H9 (cell line): ENCODE measurements around the gene PPM1N. TPM values are rescaled to one million over a fixed set of nuclear protein-coding genes. Genes with fewer than 3 reads are reported as not detected.
A peak's percentile ranks its signal among the peaks of the same experiment; 100 is the strongest.

ENCODE experiments used
- DNase-seq: peaks from one replicate; pipeline ENCODE4 v3.0.0-alpha.2; 2017
- H2AFZ ChIP-seq: one replicate; pipeline ENCODE4 v1.6.1; 2013; ENCODE audit warnings: mild to moderate bottlenecking, low read length, control low read depth, moderate library complexity
- H2AK5ac ChIP-seq: 2 replicates; pipeline ENCODE4 v1.6.1; 2013; ENCODE audit warnings: low read length, control low read depth, mixed read lengths; ENCODE audit not compliant: insufficient read length
- H2BK120ac ChIP-seq: one replicate; pipeline ENCODE4 v1.6.1; 2013; ENCODE audit warnings: low read depth, mild to moderate bottlenecking, low read length, control low read depth, inconsistent platforms; ENCODE audit not compliant: poor library complexity, severe bottlenecking
- H2BK12ac ChIP-seq: 2 replicates; pipeline ENCODE4 v1.6.1; 2013; ENCODE audit warnings: low read length, control low read depth, mixed read lengths, low read depth; ENCODE audit not compliant: insufficient read length
- H2BK15ac ChIP-seq: 2 replicates; pipeline ENCODE4 v1.6.1; 2013; ENCODE audit warnings: low read depth, low read length, control low read depth
- H2BK20ac ChIP-seq: one replicate; pipeline ENCODE4 v1.6.1; 2013; ENCODE audit warnings: low read depth, mild to moderate bottlenecking, low read length, control low read depth, inconsistent platforms; ENCODE audit not compliant: poor library complexity, severe bottlenecking
- H2BK5ac ChIP-seq: 2 replicates; pipeline ENCODE4 v1.6.1; 2013; ENCODE audit warnings: low read length, control low read depth, mixed read lengths; ENCODE audit not compliant: insufficient read length
- H3K14ac ChIP-seq: 2 replicates; pipeline ENCODE4 v1.6.1; 2013; ENCODE audit warnings: low read length, control low read depth; ENCODE audit not compliant: insufficient read depth
- H3K18ac ChIP-seq: 2 replicates; pipeline ENCODE4 v1.6.1; 2013; ENCODE audit warnings: low read depth, mild to moderate bottlenecking, mixed read lengths, low read length, control low read depth; ENCODE audit not compliant: insufficient read length
- H3K23ac ChIP-seq: 2 replicates; pipeline ENCODE4 v1.6.1; 2013; ENCODE audit warnings: low read length, control low read depth, mixed read lengths, low read depth; ENCODE audit not compliant: insufficient read length
- H3K23me2 ChIP-seq: 2 replicates; pipeline ENCODE4 v1.6.1; 2013; ENCODE audit warnings: low read depth, mild to moderate bottlenecking, mixed read lengths, low read length, control low read depth; ENCODE audit not compliant: insufficient read length, poor library complexity, severe bottlenecking
- H3K27ac ChIP-seq: 2 replicates; pipeline ENCODE4 v1.5.1; 2013; ENCODE audit warnings: low read length, control low read depth, mixed read lengths, low read depth; ENCODE audit not compliant: insufficient read length
- H3K27me3 ChIP-seq: 2 replicates; pipeline ENCODE4 v1.6.1; 2013; ENCODE audit warnings: low read length, control low read depth, inconsistent platforms; ENCODE audit not compliant: insufficient read depth
- H3K4ac ChIP-seq: 2 replicates; pipeline ENCODE4 v1.6.1; 2013; ENCODE audit warnings: low read depth, mild to moderate bottlenecking, control low read depth, inconsistent platforms, low read length, moderate library complexity
- H3K4me1 ChIP-seq: 2 replicates; pipeline ENCODE4 v1.6.1; 2013; ENCODE audit warnings: low read length, control low read depth, inconsistent platforms; ENCODE audit not compliant: insufficient read depth
- H3K4me2 ChIP-seq: 2 replicates; pipeline ENCODE4 v1.6.1; 2013; ENCODE audit warnings: low read length, control low read depth, mixed read lengths; ENCODE audit not compliant: insufficient read length, insufficient read depth
- H3K56ac ChIP-seq: 2 replicates; pipeline ENCODE4 v1.6.1; 2013; ENCODE audit warnings: low read depth, mild to moderate bottlenecking, mixed read lengths, low read length, control low read depth; ENCODE audit not compliant: insufficient read length
- H3K79me1 ChIP-seq: 2 replicates; pipeline ENCODE4 v1.6.1; 2013; ENCODE audit warnings: low read depth, mild to moderate bottlenecking, moderate library complexity, low read length, control low read depth, inconsistent platforms; ENCODE audit not compliant: insufficient read depth, poor library complexity, severe bottlenecking
- H3K79me2 ChIP-seq: 2 replicates; pipeline ENCODE4 v1.6.1; 2013; ENCODE audit warnings: low read length, control low read depth, inconsistent platforms; ENCODE audit not compliant: insufficient read depth
- H3K9ac ChIP-seq: 2 replicates; pipeline ENCODE4 v1.6.1; 2013; ENCODE audit warnings: low read length, control low read depth, mixed read lengths; ENCODE audit not compliant: insufficient read length; ENCODE audit errors: extremely low read depth
- H3K9me3 ChIP-seq: one replicate; pipeline ENCODE4 v1.6.1; 2013; ENCODE audit warnings: low read depth, low read length, inconsistent platforms; ENCODE audit not compliant: control insufficient read depth
- H3T11ph ChIP-seq: one replicate; pipeline ENCODE4 v1.6.1; 2013; ENCODE audit warnings: mild to moderate bottlenecking, low read length, control low read depth, inconsistent platforms
- H4K20me1 ChIP-seq: one replicate; pipeline ENCODE4 v1.6.1; 2013; ENCODE audit not compliant: control insufficient read depth, insufficient read length, insufficient read depth
- H4K5ac ChIP-seq: 2 replicates; pipeline ENCODE4 v1.6.1; 2013; ENCODE audit warnings: low read depth, mild to moderate bottlenecking, mixed read lengths, low read length, control low read depth; ENCODE audit not compliant: insufficient read length
- H4K8ac ChIP-seq: replicated peaks from 2 replicates; pipeline ENCODE4 v1.6.1; 2013; ENCODE audit warnings: low read length, control low read depth, mixed read lengths, low read depth; ENCODE audit not compliant: insufficient read length
- H4K91ac ChIP-seq: 2 replicates; pipeline ENCODE4 v1.6.1; 2013; ENCODE audit warnings: low read depth, mild to moderate bottlenecking, moderate library complexity, mixed read lengths, low read length, control low read depth; ENCODE audit not compliant: insufficient read length
- H3K27ac Mint-ChIP-seq, 3 experiments: 2 replicates in 2 of 3; 3 replicates in 1 of 3; pipeline ENCODE4 v1.8.0; 2020 to 2021; ENCODE audit warnings: mixed read lengths in 3 of 3, mild to moderate bottlenecking in 1 of 3, moderate library complexity in 1 of 3
- H3K27me3 Mint-ChIP-seq: 2 replicates; pipeline ENCODE4 v1.8.0; 2021; ENCODE audit warnings: low read depth, mild to moderate bottlenecking, moderate library complexity, mixed read lengths
- H3K36me3 Mint-ChIP-seq, 3 experiments: 2 replicates in 2 of 3; 3 replicates in 1 of 3; pipeline ENCODE4 v1.8.0; 2020 to 2021; ENCODE audit warnings: low read depth in 3 of 3, mixed read lengths in 3 of 3; ENCODE audit not compliant: insufficient read depth in 1 of 3
- H3K4me1 Mint-ChIP-seq, 2 experiments: 2 replicates each; pipeline ENCODE4 v1.8.0; 2020; ENCODE audit warnings: mixed read lengths in 2 of 2
- H3K4me3 Mint-ChIP-seq, 2 experiments: 2 replicates in 1 of 2; 3 replicates in 1 of 2; pipeline ENCODE4 v1.8.0; 2020 to 2021; ENCODE audit warnings: mild to moderate bottlenecking in 2 of 2, mixed read lengths in 2 of 2, moderate library complexity in 1 of 2
- H3K9me3 Mint-ChIP-seq, 2 experiments: 2 replicates in 1 of 2; 3 replicates in 1 of 2; pipeline ENCODE4 v1.8.0; 2020; ENCODE audit warnings: mild to moderate bottlenecking in 2 of 2, mixed read lengths in 2 of 2, moderate library complexity in 1 of 2
- CTCF ChIP-seq: fragments of 200-600 bp; sonication (generic); conservative IDR thresholded peaks from 3 replicates; pipeline ENCODE4 v1.8.0; 2021; ENCODE audit warnings: antibody characterized with exemption, mild to moderate bottlenecking
- WGBS: extraction: QIAGEN DNeasy Blood & Tissue Kit; methylation state at CpG from one replicate; pipeline ENCODE4 v1.1.7; 2013; ENCODE audit warnings: missing lambda C conversion rate, low lambda C conversion rate, mixed read lengths; ENCODE audit not compliant: insufficient read length; ENCODE audit errors: extremely low coverage; 5-methylcytosine and 5-hydroxymethylcytosine counted together
- total RNA-seq: library from RNA; stranded (reverse); gene quantifications from 2 replicates; pipeline ENCODE4 v1.2.1, GENCODE V29; 2021

The PPM1N gene
- total RNA-seq, 1 experiment from 2014 or later, result 7.7 TPM

DNA sequence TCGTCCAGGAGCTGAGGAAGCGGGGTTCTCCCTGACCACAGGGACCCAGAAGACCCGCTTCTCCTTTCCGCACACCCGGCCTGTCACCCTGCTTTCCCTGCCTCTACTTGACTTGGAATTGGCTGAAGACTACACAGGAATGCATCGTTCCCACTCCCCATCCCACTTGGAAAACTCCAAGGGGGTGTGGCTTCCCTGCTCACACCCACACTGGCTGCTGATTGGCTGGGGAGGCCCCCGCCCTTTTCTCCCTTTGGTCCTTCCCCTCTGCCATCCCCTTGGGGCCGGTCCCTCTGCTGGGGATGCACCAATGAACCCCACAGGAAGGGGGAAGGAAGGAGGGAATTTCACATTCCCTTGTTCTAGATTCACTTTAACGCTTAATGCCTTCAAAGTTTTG, 27.9 kb downstream of the PPM1N start:
- no peak overlapping the region for H3T11ph ChIP-seq
- H4K91ac ChIP-seq, result no peak overlapping the region
- no peaks in the 10 kb centered on the region for H3K79me1 ChIP-seq
- H3K36me3 Mint-ChIP-seq, result peaks cover 21 to 55% (median 39%) of the 10 kb centered on the region in 3 experiments
- no peaks in the 10 kb centered on the region for H3K9me3 ChIP-seq
- H3K27me3 ChIP-seq, result peaks cover 3% of the 10 kb centered on the region; the same call in 1 of the 2 replicates
- no peak overlapping the region for H2BK20ac ChIP-seq
- H2BK12ac ChIP-seq, result no peak overlapping the region
- no peak overlapping the region for H3K4ac ChIP-seq
- peaks cover 12% of the 10 kb centered on the region for H3K27me3 Mint-ChIP-seq
- H4K5ac ChIP-seq, result no peak overlapping the region
- H3K56ac ChIP-seq, result no peak overlapping the region
- peaks cover 15% of the 10 kb centered on the region for H3K23me2 ChIP-seq
- no CpG with 5 or more reads among the region's 9 CpGs for WGBS
- H2AK5ac ChIP-seq, result no peak overlapping the region
- H4K8ac ChIP-seq, result no peak overlapping the region
- DNase-seq, result peak; percentile 94
- H3K18ac ChIP-seq, result peak overlapping the region; percentile 74
- no peak overlapping the region for H2BK5ac ChIP-seq
- no peak overlapping the region for H3K9ac ChIP-seq
- peaks cover 0 to under 1% of the 10 kb centered on the region in 2 experiments; a peak in 1 of 5 replicates for H3K9me3 Mint-ChIP-seq
- no peak for TF ChIP-seq CTCF
- no peak overlapping the region for H3K4me3 Mint-ChIP-seq
- no peak overlapping the region for H3K27ac ChIP-seq
- no peak overlapping the region for H3K14ac ChIP-seq
- peaks cover 19 to 25% of the 10 kb centered on the region in 2 experiments for H3K4me1 Mint-ChIP-seq
- no peak overlapping the region for H3K4me2 ChIP-seq
- H2AFZ ChIP-seq, result no peak overlapping the region
- no peaks in the 10 kb centered on the region for H3K79me2 ChIP-seq
- no peak overlapping the region for H2BK120ac ChIP-seq
- no peak overlapping the region for H2BK15ac ChIP-seq
- H3K27ac Mint-ChIP-seq, result peak overlapping the region in 1 of 3 experiments; percentile 95; a peak in 3 of 7 replicates
- no peaks in the 10 kb centered on the region for H3K4me1 ChIP-seq
- no peak overlapping the region for H3K23ac ChIP-seq
- H4K20me1 ChIP-seq, result no peaks in the 10 kb centered on the region
